K562 (cell line): ENCODE results near the gene PAK1IP1. TPM values are rescaled to one million over a fixed set of nuclear protein-coding genes. Genes with fewer than 3 reads are reported as not detected.

ENCODE experiments used
- ATAC-seq: fragments of 200-7000 bp; cut with Tn5 transposase; 3 replicates; pipeline ENCODE4 v1.9.1; 2020; ENCODE audit warnings: moderate library complexity
- BruUV-seq: library from RNA; stranded (reverse); fragments of 400-500 nt; replicated peaks from 2 replicates; lab custom pipeline; 2021; lab: Mats Ljungman, UMichigan
- CTCF ChIA-PET: fragments of 300-600 bp; formaldehyde crosslinking; extraction: SDS; loops from one replicate; lab custom pipeline; 2021; ENCODE audit warnings: low intra/inter-chr PET ratio; lab: Yijun Ruan, JAX
- POLR2A ChIA-PET: fragments of 300-600, 350-650 bp; sonication (Branson Sonifier 250); formaldehyde crosslinking; extraction: SDS; loops from one replicate; lab custom pipeline; 2021; ENCODE audit warnings: antibody characterized with exemption, inconsistent platforms; lab: Yijun Ruan, JAX
- DNase-seq, 4 experiments: peaks; one replicate each; pipeline versions ENCODE4 v3.0.0 to v3.0.0-alpha.2; 2011 to 2018; ENCODE audit warnings: low spot score in 3 of 4, mixed read lengths in 3 of 4; ENCODE audit errors: extremely low read depth in 1 of 4
- FAIRE-seq: peaks from 2 replicates; lab custom pipeline; 2011; peaks lifted over from hg19 to GRCh38; lab: Jason Lieb, UNC
- H2AFZ ChIP-seq: 2 replicates; pipeline ENCODE4 v1.6.0; 2011; ENCODE audit warnings: low read depth, low read length, control low read depth, inconsistent platforms
- H3K27ac ChIP-seq: fragments of 200-600 bp; 3 replicates; pipeline ENCODE4 v1.8.0; 2011; ENCODE audit warnings: low read depth, mild to moderate bottlenecking, control low read depth, inconsistent platforms, low read length, moderate library complexity, mixed read lengths; ENCODE audit errors: extremely low read depth
- H3K27me3 ChIP-seq, 2 experiments: fragments of 300-600 bp in 1 of 2; 2 replicates in 1 of 2; 3 replicates in 1 of 2; pipeline versions ENCODE4 v1.6.0 to v1.8.0; 2011; ENCODE audit warnings: inconsistent platforms in 2 of 2, low read length in 2 of 2, mild to moderate bottlenecking in 1 of 2, mixed read lengths in 1 of 2, moderate library complexity in 1 of 2; ENCODE audit not compliant: control insufficient read depth in 2 of 2, insufficient read depth in 2 of 2
- H3K36me3 ChIP-seq: fragments of 300-600 bp; 3 replicates; pipeline ENCODE4 v1.8.0; 2011; ENCODE audit warnings: mild to moderate bottlenecking, low read length, inconsistent platforms; ENCODE audit not compliant: control insufficient read depth, insufficient read depth
- H3K4me1 ChIP-seq, 2 experiments: fragments of 200-600 bp in 1 of 2; replicated peaks in 1 of 2; 2 replicates in 1 of 2; 3 replicates in 1 of 2; pipeline versions ENCODE4 v1.5.1 to v1.8.0; 2011; ENCODE audit warnings: inconsistent platforms in 2 of 2, low read length in 2 of 2, mild to moderate bottlenecking in 1 of 2, mixed read lengths in 1 of 2, moderate library complexity in 1 of 2; ENCODE audit not compliant: control insufficient read depth in 2 of 2, insufficient read depth in 2 of 2
- H3K4me2 ChIP-seq: 2 replicates; pipeline ENCODE4 v1.6.1; 2011; ENCODE audit warnings: low read length, control low read depth, inconsistent platforms, mixed read lengths; ENCODE audit not compliant: insufficient read depth
- H3K4me3 ChIP-seq: fragments of 200-600 bp; sonication (generic), shearing (Covaris generic); 2 replicates; pipeline ENCODE4 v1.5.1; 2016; ENCODE audit warnings: control low read depth, inconsistent platforms
- H3K79me2 ChIP-seq: fragments of 200-600 bp; 3 replicates; pipeline ENCODE4 v1.8.0; 2011; ENCODE audit warnings: low read length, inconsistent platforms; ENCODE audit not compliant: control insufficient read depth, insufficient read depth
- H3K9ac ChIP-seq, 2 experiments: 2 replicates each; pipeline versions ENCODE4 v1.6.0 to v1.6.1; 2011; ENCODE audit warnings: low read depth in 2 of 2, low read length in 2 of 2, control low read depth in 1 of 2, inconsistent platforms in 1 of 2, mild to moderate bottlenecking in 1 of 2, mixed read lengths in 1 of 2; ENCODE audit not compliant: insufficient read depth in 1 of 2
- H3K9me1 ChIP-seq: one replicate; pipeline ENCODE4 v1.6.0; 2011; ENCODE audit warnings: inconsistent platforms, mild to moderate bottlenecking, low read length, moderate library complexity; ENCODE audit not compliant: control insufficient read depth, insufficient read depth
- H3K9me3 ChIP-seq: replicated peaks from 2 replicates; pipeline ENCODE4 v1.5.1; 2011; ENCODE audit warnings: low read depth, low read length, inconsistent platforms; ENCODE audit not compliant: control insufficient read depth, insufficient read depth
- H4K20me1 ChIP-seq: replicated peaks from 2 replicates; pipeline ENCODE4 v1.6.1; 2011; ENCODE audit warnings: low read length, inconsistent platforms, mixed read lengths; ENCODE audit not compliant: control insufficient read depth, insufficient read depth
- CBFB ChIP-seq: sonication (generic); formaldehyde crosslinking; IDR thresholded peaks from 2 replicates; pipeline ENCODE4 v1.4.0; 2020; ENCODE audit warnings: mild to moderate bottlenecking, missing genetic modification reagents
- E2F6 ChIP-seq, 2 experiments: IDR thresholded peaks; 2 replicates each; pipeline ENCODE4 v1.6.1; 2011; ENCODE audit warnings: borderline replicate concordance in 1 of 2, control low read depth in 1 of 2, low read depth in 1 of 2, low read length in 1 of 2, mild to moderate bottlenecking in 1 of 2, mixed read lengths in 1 of 2, moderate library complexity in 1 of 2; ENCODE audit not compliant: insufficient read depth in 1 of 2, insufficient read length in 1 of 2, poor library complexity in 1 of 2, severe bottlenecking in 1 of 2; ENCODE audit errors: extremely low read depth in 1 of 2
- EZH2 ChIP-seq: IDR thresholded peaks from 2 replicates; pipeline ENCODE4 v1.6.1; 2012; ENCODE audit warnings: low read depth, mild to moderate bottlenecking, inconsistent platforms, low read length, borderline replicate concordance
- HIVEP1 ChIP-seq: fragments of 250-450 bp; sonication (Bioruptor Pico); IDR thresholded peaks from 2 replicates; pipeline ENCODE4 v1.4.0; 2020; ENCODE audit warnings: mild to moderate bottlenecking
- NCOR1 ChIP-seq: fragments of 450-650 bp; IDR thresholded peaks from 2 replicates; pipeline ENCODE4 v1.6.1; 2016; ENCODE audit warnings: mild to moderate bottlenecking, moderate library complexity
- PRMT5 ChIP-seq: sonication (generic); formaldehyde crosslinking; IDR thresholded peaks from 2 replicates; pipeline ENCODE4 v1.5.0; 2020; ENCODE audit warnings: missing genetic modification reagents
- SIX5 ChIP-seq, 2 experiments: IDR thresholded peaks; 2 replicates each; pipeline ENCODE4 v1.6.1; 2011; ENCODE audit warnings: low read length in 2 of 2, borderline replicate concordance in 1 of 2, low read depth in 1 of 2, mild to moderate bottlenecking in 1 of 2, moderate library complexity in 1 of 2; ENCODE audit not compliant: insufficient read depth in 1 of 2
- ZFPM2 ChIP-seq: fragments of 250-450 bp; sonication (Bioruptor Pico); IDR thresholded peaks from 2 replicates; pipeline ENCODE4 v1.5.1; 2022; ENCODE audit warnings: mild to moderate bottlenecking
- ZNF696 ChIP-seq: fragments of 250-450 bp; sonication (Bioruptor Pico); conservative IDR thresholded peaks from 2 replicates; pipeline ENCODE4 v1.4.0; 2020; ENCODE audit warnings: mild to moderate bottlenecking, moderate library complexity
- WGBS: fragments of 100-300 bp; shearing (Covaris generic); methylation state at CpG from one replicate; pipeline ENCODE4 v1.1.6; 2016; ENCODE audit warnings: low coverage, mixed read lengths; ENCODE audit not compliant: insufficient coverage; ENCODE audit errors: missing lambda C conversion rate; 5-methylcytosine and 5-hydroxymethylcytosine counted together
- in situ Hi-C: fragments of 300-500 bp; cut with MboI; formaldehyde crosslinking; loops from 4 replicates; pipeline ENCODE4 v1.15.0; 2018; ENCODE audit warnings: inconsistent platforms, mixed read lengths
- intact Hi-C: fragments of 100-400 bp; cut with micrococcal nuclease; formaldehyde crosslinking; loops from 2 replicates; pipeline ENCODE4 v1.14.2; 2022
- polyA plus RNA-seq, 8 experiments: library from polyadenylated mRNA; depleted of rRNA in 4 of 8; stranded (reverse) in 5 of 8; unstranded in 3 of 8; fragments of >200 nt; fragmentation: Nextera tagmentation in 2 of 8; fragmentation: Illumina TruSeq in 1 of 8; extraction: Ambion mirVana in 2 of 8; extraction: Trizol in 1 of 8; gene quantifications; 2 replicates each; pipeline versions ENCODE4 v1.2.1 to v1.2.3, GENCODE V29; 2011 to 2014; ENCODE audit warnings: inconsistent platforms in 1 of 8, missing spikeins in 1 of 8
- total RNA-seq, 7 experiments: library from RNA; depleted of rRNA in 6 of 7; stranded (reverse); fragments of >200 nt in 6 of 7; fragmentation: Illumina TruSeq in 2 of 7; extraction: Trizol in 2 of 7; gene quantifications; 2 replicates each; pipeline versions ENCODE4 v1.2.1 to v1.2.3, GENCODE V29; 2011 to 2021; ENCODE audit warnings: low replicate concordance in 1 of 7
- TF ChIP-seq, protein P1 (sequence below): fragments of 450-650 bp; conservative IDR thresholded peaks from 2 replicates; pipeline ENCODE4 v1.6.1; 2016; ENCODE audit warnings: missing genetic modification characterization, low read depth, mild to moderate bottlenecking, control low read depth, missing compliant biosample characterization
- TF ChIP-seq, protein P2 (sequence below): IDR thresholded peaks from 3 replicates; pipeline ENCODE4 v1.6.1; 2011; ENCODE audit warnings: borderline replicate concordance, mild to moderate bottlenecking, moderate library complexity; ENCODE audit not compliant: insufficient read length; ENCODE audit errors: extremely low read depth

PAK1IP1 gene
- total and polyA plus RNA-seq, 9 of the 15 experiments (the other 6 are each of a cell fraction or from before 2014, with no cell fraction given): 50.0 to 200 (median 87.0) TPM

- in situ Hi-C loops: no loop called here
- no TSS peak for BruUV-seq
- Histone ChIP-seq H3K9me3 (no peaks in the 10 kb centered on the region), H3K9me1 (no peaks in the 10 kb centered on the region), H3K27ac (no peak overlapping the region), H4K20me1 (no peaks in the 10 kb centered on the region), H3K4me1 (no peaks in the 10 kb centered on the region), H3K9ac (no peak overlapping the region), H3K4me3 (no peak overlapping the region), H3K27me3 (no peaks in the 10 kb centered on the region), H2AFZ (no peak overlapping the region), H3K4me2 (no peak overlapping the region), H3K79me2 (no peaks in the 10 kb centered on the region), H3K36me3 (peaks cover 22% of the 10 kb centered on the region)
- DNase-seq: no peak
- POLR2A ChIA-PET: interaction anchor here (2.6 to 7.5 kb wide), 2 partner anchors 11 to 13 kb away, joined by 13 to 48 read pairs; partner anchors contain the start of genes TMEM14B and TMEM14C
- TF ChIP-seq ZNF696 (CRISPR knock-in tag): no peak
- TF ChIP-seq, protein P1, sequence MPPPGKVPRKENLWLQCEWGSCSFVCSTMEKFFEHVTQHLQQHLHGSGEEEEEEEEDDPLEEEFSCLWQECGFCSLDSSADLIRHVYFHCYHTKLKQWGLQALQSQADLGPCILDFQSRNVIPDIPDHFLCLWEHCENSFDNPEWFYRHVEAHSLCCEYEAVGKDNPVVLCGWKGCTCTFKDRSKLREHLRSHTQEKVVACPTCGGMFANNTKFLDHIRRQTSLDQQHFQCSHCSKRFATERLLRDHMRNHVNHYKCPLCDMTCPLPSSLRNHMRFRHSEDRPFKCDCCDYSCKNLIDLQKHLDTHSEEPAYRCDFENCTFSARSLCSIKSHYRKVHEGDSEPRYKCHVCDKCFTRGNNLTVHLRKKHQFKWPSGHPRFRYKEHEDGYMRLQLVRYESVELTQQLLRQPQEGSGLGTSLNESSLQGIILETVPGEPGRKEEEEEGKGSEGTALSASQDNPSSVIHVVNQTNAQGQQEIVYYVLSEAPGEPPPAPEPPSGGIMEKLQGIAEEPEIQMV (tag): no peak
- TF ChIP-seq CBFB (CRISPR knock-in tag): no peak
- TF ChIP-seq NCOR1: no peak
- no peak for TF ChIP-seq ZFPM2 (CRISPR knock-in tag)
- TF ChIP-seq, protein P2, sequence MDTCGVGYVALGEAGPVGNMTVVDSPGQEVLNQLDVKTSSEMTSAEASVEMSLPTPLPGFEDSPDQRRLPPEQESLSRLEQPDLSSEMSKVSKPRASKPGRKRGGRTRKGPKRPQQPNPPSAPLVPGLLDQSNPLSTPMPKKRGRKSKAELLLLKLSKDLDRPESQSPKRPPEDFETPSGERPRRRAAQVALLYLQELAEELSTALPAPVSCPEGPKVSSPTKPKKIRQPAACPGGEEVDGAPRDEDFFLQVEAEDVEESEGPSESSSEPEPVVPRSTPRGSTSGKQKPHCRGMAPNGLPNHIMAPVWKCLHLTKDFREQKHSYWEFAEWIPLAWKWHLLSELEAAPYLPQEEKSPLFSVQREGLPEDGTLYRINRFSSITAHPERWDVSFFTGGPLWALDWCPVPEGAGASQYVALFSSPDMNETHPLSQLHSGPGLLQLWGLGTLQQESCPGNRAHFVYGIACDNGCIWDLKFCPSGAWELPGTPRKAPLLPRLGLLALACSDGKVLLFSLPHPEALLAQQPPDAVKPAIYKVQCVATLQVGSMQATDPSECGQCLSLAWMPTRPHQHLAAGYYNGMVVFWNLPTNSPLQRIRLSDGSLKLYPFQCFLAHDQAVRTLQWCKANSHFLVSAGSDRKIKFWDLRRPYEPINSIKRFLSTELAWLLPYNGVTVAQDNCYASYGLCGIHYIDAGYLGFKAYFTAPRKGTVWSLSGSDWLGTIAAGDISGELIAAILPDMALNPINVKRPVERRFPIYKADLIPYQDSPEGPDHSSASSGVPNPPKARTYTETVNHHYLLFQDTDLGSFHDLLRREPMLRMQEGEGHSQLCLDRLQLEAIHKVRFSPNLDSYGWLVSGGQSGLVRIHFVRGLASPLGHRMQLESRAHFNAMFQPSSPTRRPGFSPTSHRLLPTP: no peak
- no peak for TF ChIP-seq E2F6 (IDR thresholded peaks at IDR 0.05; ENCODE audit: borderline replicate concordance in 1 of 2, extremely low read depth in 1 of 2, insufficient read depth in 1 of 2, insufficient read length in 1 of 2, low read depth in 1 of 2, low read length in 1 of 2, poor library complexity in 1 of 2, severe bottlenecking in 1 of 2)
- no peak for TF ChIP-seq HIVEP1 (CRISPR knock-in tag)
- TF ChIP-seq EZH2: no peak
- no peak for TF ChIP-seq PRMT5 (CRISPR knock-in tag)
- no peak for TF ChIP-seq SIX5 (IDR thresholded peaks at IDR 0.05; ENCODE audit: borderline replicate concordance in 1 of 2, insufficient read depth in 1 of 2, low read depth in 1 of 2, low read length in 2 of 2)
- CTCF ChIA-PET: no interaction called here
- FAIRE-seq: no peak
- intact Hi-C loops: no loop called here
- ATAC-seq: no peak
- WGBS: 79% methylated on average over 2 of the region's 2 CpGs
Measured at GRCh38 chr6:10736731-10737130, 42.0 kb downstream of the PAK1IP1 start.
